ENCODE measurements around the gene NKAPD1. TPM values are rescaled to one million over a fixed set of nuclear protein-coding genes. Genes with fewer than 3 reads are reported as not detected.

The NKAPD1 gene
- total and polyA plus RNA-seq, 8 donors: 7.0 to 13.4 (median 8.7) TPM

- TF ChIP-seq, protein P1, sequence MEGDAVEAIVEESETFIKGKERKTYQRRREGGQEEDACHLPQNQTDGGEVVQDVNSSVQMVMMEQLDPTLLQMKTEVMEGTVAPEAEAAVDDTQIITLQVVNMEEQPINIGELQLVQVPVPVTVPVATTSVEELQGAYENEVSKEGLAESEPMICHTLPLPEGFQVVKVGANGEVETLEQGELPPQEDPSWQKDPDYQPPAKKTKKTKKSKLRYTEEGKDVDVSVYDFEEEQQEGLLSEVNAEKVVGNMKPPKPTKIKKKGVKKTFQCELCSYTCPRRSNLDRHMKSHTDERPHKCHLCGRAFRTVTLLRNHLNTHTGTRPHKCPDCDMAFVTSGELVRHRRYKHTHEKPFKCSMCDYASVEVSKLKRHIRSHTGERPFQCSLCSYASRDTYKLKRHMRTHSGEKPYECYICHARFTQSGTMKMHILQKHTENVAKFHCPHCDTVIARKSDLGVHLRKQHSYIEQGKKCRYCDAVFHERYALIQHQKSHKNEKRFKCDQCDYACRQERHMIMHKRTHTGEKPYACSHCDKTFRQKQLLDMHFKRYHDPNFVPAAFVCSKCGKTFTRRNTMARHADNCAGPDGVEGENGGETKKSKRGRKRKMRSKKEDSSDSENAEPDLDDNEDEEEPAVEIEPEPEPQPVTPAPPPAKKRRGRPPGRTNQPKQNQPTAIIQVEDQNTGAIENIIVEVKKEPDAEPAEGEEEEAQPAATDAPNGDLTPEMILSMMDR (IDR thresholded peaks at IDR 0.05): no peak
- intact Hi-C loops (cut with DNase I): no loop called here
- H3K4me3 ChIP-seq: no peak overlapping the region
- H3K4me1 ChIP-seq: no peaks in the 10 kb centered on the region
- no peaks in the 10 kb centered on the region for H3K9me3 ChIP-seq
- no peak overlapping the region for H3K27ac ChIP-seq
- peaks cover 0 to 6% (median 0%) of the 10 kb centered on the region in 3 donors for H3K36me3 ChIP-seq
- FAIRE-seq: no peak
- DNase-seq: no peak
- H3K27me3 ChIP-seq: no peaks in the 10 kb centered on the region
- 54 to 64% methylated on average over 2 of the region's 2 CpGs for WGBS, 2 donors
- no peak for ATAC-seq
Measured at GRCh38 chr11:112100462-112100861, 26.4 kb downstream of the NKAPD1 start.

- no peaks in the 10 kb centered on the region for H3K36me3 ChIP-seq
- H3K4me3 ChIP-seq: no peak overlapping the region
- FAIRE-seq (no peak), ATAC-seq (no peak), DNase-seq (no peak)
- H3K9me3 ChIP-seq: no peaks in the 10 kb centered on the region
- intact Hi-C loops (cut with DNase I): no loop called here
- no peaks in the 10 kb centered on the region for H3K27me3 ChIP-seq
- TF ChIP-seq, protein P1 (IDR thresholded peaks at IDR 0.05): no peak
- 89 to 94% methylated on average over 6 of the region's 6 CpGs for WGBS, 2 donors
- no peaks in the 10 kb centered on the region for H3K4me1 ChIP-seq
- H3K27ac ChIP-seq: no peak overlapping the region
Measured at GRCh38 chr11:112103446-112103845, 29.3 kb downstream of the NKAPD1 start.

DNA sequence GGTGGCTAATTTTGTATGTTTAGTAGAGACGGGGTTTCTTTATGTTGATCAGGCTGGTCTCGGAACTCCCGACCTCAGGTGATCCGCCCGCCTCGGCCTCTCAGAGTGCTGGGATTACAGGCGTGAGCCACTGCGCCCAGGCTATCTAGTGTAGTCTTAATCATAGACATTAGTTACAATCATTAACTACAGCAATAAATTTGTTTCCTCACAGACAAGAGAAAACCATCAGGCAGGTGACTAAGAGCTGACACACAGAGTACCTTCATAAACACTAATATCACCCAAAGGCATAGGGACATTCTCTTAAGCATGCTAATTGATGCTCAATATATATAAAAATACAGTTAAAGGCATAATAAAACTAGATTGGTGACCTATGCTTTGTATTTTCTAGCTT is 32.0 kb downstream of the NKAPD1 start:
- ATAC-seq (no peak), FAIRE-seq (no peak), DNase-seq (no peak)
- TF ChIP-seq, protein P1 (IDR thresholded peaks at IDR 0.05): no peak
- Histone ChIP-seq H3K27me3 (no peaks in the 10 kb centered on the region), H3K36me3 (no peaks in the 10 kb centered on the region), H3K27ac (no peak overlapping the region), H3K4me3 (no peak overlapping the region), H3K9me3 (no peaks in the 10 kb centered on the region), H3K4me1 (no peaks in the 10 kb centered on the region)
- intact Hi-C loops (cut with DNase I): no loop called here
- 92 to 93% methylated on average over 8 of the region's 8 CpGs for WGBS, 2 donors

DNA sequence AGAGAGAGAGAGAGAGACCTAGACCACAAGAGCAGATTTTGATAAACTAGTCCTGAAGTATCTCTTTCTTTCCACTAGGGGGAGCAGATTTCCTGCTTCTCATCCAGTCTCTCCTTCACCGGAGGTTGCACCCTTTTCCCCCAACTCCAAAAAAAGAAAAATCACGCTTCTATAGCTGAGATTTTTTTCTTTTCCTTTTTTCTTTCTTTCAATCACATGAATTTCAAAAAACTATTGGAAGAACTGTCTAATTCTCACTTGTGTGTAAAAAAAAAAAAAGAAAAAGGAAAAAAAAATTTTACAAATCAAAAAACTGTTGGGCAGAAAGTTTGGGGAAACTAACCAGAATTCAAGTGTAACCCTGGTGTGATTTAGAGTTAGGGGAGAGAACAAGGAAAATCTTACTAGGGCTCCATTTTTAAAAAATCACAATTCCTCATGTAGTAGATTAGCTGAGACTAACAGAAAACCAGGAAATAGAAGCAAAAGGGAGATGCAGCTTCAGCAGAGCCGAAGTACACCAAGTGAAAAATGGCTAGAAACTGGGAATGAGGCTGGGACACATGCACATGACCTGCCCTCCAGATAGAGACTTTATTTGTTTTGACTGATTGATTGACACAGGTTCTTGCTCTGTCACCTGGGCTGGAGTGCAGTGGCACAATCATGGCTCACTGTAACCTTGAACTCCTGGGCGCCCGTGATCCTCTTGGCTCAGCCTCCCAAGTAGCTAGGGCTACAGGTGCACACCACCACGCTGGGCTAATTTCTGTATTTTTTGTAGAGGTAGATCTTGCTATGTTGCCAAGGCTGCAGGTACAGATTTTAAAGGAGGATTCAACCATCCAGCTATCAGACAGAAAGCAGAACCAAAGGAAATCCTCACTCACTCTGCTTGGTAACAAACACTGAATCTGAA is 39.7 kb downstream of the NKAPD1 start:
- ATAC-seq (peak; percentile 77 to 92 (median 89)), DNase-seq (no peak), FAIRE-seq (no peak)
- Histone ChIP-seq H3K36me3 (no peaks in the 10 kb centered on the region), H3K4me3 (no peak overlapping the region), H3K4me1 (no peaks in the 10 kb centered on the region), H3K27ac (no peak overlapping the region), H3K27me3 (no peaks in the 10 kb centered on the region), H3K9me3 (no peaks in the 10 kb centered on the region)
- TF ChIP-seq, protein P1 (IDR thresholded peaks at IDR 0.05): peak; percentile 8 to 57 (median 54)
- WGBS, 2 donors: 45 to 48% methylated on average over 6 of the region's 6 CpGs
- intact Hi-C loops (cut with DNase I): no loop called here

DNA sequence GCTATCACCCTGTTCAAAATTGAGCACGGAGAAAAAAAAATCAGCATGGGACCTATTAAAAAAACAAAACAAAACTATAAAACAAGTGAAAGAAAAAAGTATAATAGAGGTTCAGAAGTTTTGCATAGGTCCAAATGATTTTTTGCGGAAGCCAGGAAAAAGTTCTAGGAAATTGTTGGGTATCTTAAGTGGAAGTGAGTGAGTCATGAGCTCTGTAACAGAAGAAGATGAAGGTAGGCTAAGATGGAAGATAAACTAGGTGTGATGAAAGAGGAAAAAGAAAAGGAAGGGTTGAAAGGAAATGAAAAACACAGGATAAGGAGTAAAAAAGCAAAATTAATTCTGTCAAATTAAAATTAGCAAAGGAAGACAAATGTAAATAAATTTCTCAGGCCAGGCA is 40.4 kb downstream of the NKAPD1 start:
- H3K36me3 ChIP-seq: no peaks in the 10 kb centered on the region
- no peaks in the 10 kb centered on the region for H3K9me3 ChIP-seq
- H3K4me3 ChIP-seq: no peak overlapping the region
- FAIRE-seq (no peak), ATAC-seq (no peak), DNase-seq (no peak)
- H3K27me3 ChIP-seq: no peaks in the 10 kb centered on the region
- H3K27ac ChIP-seq: no peak overlapping the region
- no peaks in the 10 kb centered on the region for H3K4me1 ChIP-seq
- TF ChIP-seq, protein P1 (IDR thresholded peaks at IDR 0.05): no peak
- 93 to 94% methylated on average over 2 of the region's 2 CpGs for WGBS, 2 donors
- intact Hi-C loops (cut with DNase I): no loop called here

Data from pancreas (tissue), 10 donors.